Stimulated activated CD4-positive, alpha-beta T cell treated with anti-CD3 and anti-CD28 coated beads, Interleukin-12 subunit alpha, Interleukin-12 subunit beta, amount 100 ng/mL, for 24 hours (primary cell): ENCODE measurements around the gene CLCNKB.
"Not testable (repeated sequence)": the region's sequence is repeated elsewhere in the genome, so short reads cannot be mapped to it uniquely, and the experiment has no call there.

Experiments
- DNase-seq, 2 experiments: peaks; one replicate each; pipeline ENCODE4 v3.0.0-alpha.2; 2020; ENCODE audit warnings: low read depth in 2 of 2

The CLCNKB gene

DNA sequence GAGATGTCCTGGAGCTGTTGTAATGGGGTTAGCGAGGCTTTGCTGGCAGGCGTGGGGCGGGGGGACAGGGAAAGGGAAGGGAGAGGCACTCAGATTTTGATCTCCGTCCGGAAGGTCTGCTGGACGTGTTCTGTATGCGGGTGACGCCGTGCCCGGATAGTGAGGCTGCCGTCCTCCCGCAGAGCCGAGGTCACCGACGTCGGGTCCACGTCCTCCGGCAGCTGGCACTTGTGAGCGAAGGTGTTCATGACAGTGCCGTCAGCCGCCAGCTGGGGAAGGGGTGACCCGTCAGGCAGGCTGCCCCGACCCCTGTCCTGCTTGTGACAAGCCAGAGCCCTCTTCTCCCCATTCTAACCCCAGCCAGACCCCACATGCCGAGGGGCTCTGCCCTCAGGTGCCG, 28.1 kb upstream of the CLCNKB start:
- DNase-seq = no peak

DNA sequence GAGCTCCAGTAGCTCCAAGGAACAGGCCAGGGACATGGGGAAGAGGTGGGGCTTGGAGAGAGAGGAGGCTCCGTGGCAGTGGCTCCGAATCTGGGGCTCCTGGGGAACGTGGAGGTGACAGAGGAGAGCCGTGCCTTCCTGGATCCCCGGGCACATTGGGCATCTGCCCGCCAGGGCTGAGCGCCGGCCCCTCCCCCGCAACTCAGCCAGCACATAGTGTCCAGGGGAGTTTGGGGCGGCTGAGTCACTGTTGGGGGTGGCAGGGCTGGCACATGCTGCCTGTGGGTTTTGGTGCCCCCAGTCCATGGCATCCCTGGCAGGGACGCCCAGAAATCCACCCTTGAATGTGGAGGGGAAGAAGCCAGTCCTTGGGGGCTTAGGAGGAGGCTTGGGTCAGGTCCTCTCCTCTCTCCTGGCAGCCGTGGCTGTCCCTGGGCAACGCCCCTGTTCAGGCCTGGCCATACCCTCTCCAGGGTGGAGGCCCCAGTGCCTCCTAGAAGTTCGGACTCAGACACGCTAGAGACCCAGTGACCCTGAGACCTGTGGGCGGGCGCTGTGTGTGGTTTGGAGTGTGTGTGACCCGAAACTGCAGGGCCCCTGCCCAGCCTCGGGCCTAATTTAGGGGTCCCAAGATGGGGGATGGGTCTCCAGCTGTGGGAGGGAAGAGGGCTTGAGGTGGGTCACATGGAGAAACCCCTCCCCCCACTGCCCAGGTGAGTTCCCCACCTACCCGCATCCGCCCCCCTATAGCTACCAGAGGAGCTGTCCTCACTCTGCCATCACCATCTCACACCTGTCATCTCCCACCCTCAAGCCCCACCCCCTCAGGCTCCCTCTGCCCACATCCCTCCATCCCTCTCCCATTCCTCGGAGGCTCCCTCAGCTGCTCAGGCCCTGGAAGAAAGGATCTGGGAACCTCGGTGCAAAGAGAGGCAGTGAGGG, 27.4 kb upstream of the CLCNKB start:
- DNase-seq = no peak

DNA sequence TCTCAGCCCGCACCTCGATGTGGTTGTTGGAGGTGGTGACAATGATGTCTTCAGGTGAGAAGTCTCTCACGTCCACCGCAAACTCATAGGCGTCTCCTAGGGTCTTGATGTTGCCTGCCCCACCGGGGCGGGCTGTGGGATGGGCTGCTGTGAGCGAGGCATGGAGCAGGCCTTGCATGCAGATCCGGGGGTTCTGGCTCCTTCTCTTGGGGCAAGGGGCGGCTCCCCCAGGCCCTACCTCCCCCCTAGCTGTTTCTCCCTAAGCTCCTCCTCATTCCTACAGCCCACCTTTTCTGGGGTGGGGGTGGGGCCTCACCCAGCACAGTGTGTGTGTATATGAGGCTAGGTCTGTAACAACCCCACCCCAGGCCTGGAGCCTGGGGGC, 26.5 kb upstream of the CLCNKB start:
- no peak for DNase-seq

DNA sequence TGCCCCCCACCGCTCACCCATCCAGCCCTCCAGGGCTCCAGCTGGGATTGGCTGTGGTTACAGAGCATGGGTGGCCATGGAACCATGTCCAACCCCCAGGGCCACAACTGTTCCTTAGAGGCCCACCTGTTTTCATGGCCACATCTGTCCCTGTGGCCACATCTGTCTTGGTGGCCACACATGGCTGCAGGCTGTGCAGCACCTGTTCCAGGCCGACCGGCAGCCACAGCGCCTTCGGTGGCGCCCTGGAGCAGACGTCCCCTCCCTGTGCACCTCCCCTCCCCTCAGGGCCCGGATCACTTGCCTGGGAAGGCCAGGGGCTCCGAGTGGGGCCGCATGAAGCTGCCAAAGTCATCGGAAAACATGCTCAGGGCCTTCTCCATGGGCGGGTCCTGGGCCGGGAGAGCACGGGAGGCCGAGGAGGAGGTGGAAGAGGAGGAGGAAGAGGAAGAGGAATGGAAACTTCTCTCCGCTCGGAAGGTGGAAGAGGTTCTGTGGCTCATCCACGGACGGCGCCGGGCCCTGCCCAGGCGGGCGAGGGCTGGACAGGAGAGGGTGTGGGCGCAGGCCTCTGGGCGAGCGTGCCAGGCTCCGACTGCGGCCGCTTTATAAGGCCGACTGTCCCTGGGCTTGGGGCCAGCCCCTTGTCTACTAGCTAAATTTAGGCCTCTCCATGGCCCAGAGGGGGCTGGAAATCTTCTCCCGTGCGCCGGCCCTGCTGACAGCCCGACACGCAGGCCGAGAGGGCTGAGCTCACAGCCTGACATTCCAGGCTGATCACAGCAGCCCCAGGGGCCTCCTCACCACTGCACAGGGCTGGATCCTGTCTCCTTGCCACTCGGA, 25.9 kb upstream of the CLCNKB start, which contains the start of gene HSPB7:
HSPB7 (minus strand) TSS at position 583 of the 843 bp plus-strand sequence; CDS start at position 503, 80 bp downstream.
- DNase-seq = no peak

DNA sequence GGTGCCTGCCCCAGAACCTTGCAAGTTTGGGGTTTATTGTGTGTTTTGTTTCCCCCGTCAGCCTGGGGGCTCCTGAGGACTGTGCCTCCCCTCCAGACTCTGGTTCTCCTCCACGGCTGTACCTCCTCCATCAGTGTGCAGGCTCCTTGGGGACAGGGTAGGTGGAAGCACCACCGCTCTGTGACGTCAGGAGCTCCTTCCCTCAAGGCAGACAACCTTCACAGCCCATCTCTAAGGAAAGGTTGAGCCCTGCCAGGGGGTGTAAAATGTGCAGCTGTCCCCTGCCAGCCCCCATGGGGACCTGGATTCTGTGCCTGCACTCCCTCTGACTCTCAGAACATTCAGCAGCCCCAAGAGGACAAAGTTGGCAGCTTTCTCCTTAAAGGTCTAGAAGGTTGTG, 25.3 kb upstream of the CLCNKB start:
- no peak for DNase-seq

DNA sequence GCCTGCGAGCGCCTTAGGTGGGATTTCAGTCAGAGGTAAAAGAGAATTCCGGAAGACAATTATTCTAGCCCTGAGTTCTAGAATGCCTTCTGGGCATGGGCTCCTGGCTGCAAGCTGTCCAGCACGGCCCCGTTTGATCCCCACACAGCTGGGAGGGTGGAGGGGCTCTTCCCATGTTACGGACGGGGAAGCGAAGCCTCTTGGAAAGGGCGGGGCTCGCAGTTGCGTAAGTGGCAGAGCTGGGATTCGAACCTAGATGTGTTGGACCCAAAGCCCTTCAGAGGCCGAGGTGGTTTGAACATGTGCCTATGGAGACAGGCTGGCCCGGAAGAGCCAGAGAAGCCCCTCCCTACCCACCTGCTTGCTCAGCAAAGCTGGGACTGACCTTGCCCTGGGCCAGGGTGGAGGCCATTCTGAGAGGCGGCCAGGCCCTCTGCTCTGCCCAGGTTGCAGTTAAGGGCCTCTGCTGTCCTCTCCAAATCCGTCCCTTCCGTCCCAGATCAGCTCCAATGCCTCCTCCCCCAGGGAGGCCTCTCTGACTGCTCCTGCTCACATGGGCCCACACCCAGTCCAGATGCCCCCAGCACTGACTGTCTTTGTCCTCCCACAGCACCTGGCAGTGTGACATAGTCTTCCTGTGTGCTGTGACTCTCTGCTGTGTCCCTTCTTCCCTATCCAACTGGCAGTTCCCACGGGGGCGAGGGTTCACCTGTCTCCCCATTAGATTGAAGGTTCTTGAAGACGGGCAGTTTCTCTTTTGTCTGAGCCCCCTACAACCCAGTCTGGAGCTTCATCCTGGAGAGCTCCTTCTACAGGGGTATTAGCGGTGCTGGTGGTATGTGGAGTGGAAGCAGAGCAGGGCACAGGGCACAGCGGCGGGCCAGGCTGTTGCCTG, 24.6 kb upstream of the CLCNKB start:
- DNase-seq = no peak

DNA sequence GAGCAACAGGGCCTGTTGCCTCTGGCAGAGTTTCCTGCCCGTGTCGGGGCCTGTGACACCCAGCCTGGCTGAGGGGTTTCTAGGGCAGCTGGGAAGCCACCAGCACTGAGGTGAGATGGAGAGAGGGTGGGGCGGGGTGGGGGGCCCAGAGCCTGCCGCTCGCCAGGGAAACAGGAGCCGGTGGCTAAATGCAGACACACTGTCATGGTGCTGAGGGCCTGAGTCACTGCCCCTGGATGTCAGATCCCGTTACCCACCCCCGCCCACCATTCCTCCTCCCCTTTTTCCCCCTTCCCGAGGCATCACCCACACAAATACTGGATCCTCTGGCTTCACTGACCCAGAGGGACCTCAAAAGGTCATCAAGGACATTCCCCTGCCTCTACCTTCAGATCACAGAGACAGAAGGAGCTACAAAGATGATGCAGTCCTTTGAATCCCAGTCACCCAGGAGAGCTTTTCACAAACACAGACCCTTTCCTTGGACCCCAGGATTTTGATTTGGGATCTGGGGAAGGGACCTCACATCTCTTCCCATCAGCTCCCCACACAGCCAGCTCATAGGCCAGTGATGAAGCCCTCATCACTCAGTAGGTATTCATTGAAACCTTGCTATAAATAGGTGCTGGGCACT, 23.8 kb upstream of the CLCNKB start:
- DNase-seq = no peak

DNA sequence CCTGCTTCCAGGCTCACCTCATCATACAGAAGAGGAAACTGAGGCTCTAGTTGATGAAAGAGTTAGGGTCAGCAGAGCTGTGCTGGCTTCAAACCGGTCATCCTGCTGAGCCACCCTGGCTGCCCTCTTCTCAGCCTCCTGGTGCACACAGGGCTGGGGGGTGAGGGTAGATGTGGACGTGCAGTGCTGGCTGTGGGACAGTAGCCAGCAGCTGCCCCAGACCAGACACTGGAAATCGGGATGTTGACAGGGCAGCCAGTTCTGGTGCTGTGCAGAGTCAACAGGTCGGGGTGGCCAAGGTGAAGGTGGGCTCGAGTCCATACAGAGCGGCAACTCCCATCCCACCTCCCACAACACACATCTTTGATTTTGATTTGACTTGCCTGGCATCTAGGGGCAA, 23.3 kb upstream of the CLCNKB start:
- no peak for DNase-seq

DNA sequence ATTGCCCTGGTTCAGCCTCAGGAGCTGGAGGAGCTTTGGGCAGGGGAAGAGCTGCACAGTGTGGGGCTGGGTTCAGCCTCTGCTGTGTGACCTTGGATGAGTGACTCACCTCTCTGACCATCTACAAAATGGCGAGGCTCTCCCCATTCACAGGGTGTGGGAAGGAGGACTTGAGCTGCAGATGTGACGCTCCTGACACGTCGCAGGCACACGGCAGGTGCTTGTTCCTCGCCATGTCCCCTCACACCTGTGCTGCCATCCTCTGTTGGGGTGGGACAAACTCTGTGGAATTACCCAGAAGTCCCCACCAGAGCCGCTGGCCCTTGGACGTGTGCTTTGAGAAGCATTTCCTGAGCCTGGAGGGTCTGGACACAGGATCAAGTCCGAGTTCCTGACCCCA, 22.7 kb upstream of the CLCNKB start:
- DNase-seq = not testable (repeated sequence)

DNA sequence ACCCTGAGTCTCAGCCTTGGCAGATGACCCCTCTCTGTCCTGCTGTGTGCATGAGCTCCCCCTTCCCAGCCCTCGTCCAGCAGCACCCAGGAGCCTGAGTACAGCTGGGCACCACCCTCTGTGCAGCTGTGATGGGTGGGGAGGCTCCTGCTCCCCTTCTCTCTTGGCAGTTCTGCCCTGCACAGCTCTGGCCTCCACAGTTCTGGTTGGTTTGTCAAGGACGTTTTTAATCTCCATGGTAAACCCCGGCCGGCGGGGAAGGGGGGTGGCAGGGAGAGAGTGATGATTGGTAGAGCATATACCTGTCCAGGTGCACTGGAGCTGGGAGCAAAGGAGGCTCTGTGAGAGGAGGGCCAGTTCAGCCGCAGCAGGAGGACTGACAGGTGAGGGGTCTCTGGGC, 21.9 kb upstream of the CLCNKB start, which contains the start of gene CLCNKA:
CLCNKA (plus strand) TSS at position 356 of the 400 bp plus-strand sequence. CDS start 584 bp downstream, outside the sequence.
- no peak for DNase-seq

DNA sequence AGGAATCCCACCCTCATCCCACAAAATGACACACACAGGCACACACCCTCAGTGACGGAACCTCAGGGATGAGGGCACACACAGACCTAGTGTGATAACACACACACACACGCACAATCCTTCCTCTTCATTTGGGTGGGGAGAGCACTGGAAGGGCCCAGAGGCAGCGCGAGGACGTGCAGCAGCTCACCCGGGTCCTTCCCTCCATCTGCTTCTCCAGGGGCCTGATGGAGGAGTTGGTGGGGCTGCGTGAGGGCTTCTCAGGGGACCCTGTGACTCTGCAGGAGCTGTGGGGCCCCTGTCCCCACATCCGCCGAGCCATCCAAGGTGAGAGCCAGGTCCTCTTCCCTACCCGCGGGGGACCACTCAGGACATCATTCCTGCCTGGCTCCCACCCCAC, 21.2 kb upstream of the CLCNKB start:
- DNase-seq = no peak

DNA sequence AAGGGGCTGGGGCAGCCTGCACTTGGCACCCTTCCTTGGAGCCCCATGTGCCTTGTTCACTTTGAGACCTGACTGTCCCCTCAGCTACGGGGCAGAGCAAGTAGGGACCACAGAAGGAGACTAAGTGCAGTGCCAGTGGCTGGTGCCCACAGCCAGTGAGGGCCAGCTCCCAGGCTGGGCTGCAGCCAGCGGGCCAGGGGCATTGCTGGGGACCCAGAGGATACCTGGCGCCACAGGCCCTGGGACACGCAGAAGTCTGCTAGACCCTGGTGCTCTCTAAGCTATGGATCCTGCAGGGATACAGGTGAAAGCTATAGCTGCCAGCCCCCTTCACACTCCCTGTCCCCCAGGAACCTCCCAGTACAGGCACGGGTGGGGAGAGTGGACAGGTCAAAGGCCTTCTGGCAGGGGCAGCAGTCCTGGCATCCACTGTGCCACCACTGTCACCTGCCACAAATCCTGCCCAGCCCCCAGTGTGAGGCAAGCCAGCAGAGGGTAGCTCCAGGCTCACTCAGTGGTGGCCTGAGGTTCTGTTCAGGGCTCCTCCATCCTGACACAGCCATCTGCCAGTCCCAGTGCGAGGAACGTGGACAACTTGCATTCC, 20.4 kb upstream of the CLCNKB start:
- no peak for DNase-seq

DNA sequence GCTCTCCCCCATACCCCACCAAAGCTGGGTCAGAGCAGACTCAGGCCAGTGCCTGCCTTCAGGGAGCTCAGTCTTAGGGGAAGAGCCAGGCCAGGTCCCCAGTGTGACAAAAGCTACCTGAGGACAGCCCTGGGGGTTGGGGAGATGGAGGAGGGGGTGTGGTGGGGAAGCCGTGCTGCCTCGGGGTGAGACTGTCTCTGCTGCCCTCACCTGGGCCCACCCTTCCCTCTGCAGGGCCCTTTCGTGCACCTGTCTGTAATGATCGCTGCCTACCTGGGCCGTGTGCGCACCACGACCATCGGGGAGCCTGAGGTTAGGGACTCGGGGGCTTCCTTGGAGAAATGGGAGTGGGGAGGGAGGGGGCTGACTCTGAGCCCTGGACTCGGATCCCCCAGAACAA, 17.3 kb upstream of the CLCNKB start:
- not testable (repeated sequence) for DNase-seq

DNA sequence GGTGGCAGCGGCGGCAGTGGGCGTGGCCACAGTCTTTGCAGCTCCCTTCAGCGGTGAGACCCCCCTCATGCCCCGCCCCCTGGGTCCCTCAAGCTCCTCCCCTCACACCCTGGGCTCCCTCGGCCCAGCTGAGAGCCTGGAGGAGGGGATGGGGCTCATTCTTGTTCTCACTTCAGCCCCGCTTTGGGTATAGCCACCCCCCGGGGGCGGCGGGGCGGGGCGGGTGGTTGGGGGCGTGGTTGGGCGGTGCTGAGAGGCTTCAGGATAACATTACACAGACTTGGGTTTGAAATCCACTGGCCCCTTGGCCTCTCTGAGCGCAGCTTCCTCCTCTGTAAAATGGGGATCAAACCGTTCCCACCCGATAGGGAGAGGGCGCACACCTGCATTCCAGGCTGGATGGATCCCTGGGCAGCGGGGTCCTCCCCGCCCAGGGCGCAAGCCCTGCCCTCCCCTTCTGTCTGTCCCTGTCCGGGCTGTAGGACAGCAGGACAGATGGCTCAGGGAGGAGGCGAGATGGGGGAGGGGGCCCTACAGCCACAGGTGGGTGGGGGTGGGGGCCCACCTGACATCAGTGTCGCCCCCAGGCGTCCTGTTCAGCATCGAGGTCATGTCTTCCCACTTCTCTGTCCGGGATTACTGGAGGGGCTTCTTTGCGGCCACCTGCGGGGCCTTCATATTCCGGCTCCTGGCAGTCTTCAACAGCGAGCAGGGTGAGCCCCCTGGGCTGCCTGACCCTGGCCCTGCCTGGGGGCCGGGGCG, 16.7 kb upstream of the CLCNKB start:
- DNase-seq = peak in 1 of 2 experiments; percentile 17

DNA sequence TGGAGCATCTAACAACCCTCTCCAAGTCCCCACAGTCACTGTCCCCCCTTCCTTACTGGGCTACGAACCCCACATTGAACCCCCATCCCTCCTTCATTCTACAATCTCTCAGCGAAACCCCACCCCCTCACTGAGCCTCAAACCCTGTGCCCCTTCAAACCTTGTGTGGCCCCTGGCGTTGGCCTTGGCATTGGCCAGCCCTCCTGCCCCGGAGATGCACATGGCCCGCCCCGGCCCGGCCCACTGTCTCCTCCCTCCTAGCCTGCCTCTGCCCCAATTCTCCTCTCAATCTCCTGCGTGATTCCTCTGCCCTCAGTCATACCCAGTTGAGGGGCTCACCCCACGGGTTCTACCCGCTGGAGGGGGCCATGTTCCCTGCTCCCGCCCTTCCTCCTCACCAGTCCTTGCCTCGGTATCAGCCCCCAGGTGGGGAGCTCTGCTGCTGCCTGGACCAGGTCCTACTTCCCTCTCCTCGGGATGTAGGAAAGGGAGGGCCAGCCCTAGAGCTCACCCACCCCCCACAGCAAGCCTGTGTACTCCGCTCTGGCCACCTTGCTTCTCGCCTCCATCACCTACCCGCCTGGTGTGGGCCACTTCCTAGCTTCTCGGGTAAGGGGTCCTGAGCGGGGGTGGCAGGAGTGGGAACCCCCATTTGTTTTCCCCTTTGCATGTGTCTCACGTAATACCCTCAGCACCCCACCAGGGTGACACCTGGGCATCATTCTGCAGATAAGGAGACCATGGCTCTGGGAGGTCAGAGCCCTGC, 15.2 kb upstream of the CLCNKB start:
- no peak for DNase-seq

DNA sequence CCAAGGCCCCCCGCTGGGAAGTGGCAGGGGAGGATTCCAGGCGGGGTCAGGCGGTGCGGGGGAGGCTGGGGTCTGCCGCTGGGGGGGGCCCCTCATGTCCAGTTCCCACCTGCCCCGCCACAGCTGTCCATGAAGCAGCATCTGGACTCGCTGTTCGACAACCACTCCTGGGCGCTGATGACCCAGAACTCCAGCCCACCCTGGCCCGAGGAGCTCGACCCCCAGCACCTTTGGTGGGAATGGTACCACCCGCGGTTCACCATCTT, 14.6 kb upstream of the CLCNKB start:
- DNase-seq = not testable (repeated sequence)

DNA sequence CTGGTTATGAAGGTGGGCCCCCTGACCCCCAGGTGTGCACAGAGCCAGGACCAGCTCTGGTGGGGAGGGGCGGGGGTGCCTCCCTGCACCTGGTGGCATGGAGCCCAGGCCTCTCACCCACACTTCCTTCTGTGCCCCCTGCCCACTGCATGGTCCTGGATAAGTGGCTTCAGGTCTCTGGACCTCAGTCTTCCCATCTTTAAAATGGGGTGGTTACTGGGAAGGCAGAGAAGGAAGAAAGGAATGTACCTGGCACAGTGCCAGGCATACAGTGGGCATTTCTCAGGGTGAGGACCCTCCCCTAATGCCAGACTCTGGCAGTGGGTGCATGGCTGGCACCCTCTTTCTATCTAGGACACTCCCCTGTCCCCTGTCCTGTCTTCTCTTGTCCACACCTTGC, 14.3 kb upstream of the CLCNKB start:
- no peak for DNase-seq

DNA sequence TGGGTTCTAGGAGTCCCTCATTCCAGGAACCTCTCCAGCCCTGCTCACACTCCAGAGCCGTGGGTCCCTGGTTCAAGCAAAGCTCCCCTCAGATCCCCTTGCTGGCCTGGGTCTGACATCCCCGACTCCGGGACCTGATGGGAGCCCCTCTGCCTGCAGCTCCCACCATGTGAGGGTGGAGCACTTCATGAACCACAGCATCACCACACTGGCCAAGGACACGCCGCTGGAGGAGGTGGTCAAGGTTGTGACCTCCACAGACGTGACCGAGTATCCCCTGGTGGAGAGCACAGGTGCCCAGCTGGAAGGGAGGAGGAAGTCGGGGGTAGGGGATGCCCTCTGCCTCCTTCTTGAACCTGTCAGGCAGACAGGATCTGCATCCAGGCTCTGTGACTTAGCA, 12.0 kb upstream of the CLCNKB start:
- DNase-seq = no peak

DNA sequence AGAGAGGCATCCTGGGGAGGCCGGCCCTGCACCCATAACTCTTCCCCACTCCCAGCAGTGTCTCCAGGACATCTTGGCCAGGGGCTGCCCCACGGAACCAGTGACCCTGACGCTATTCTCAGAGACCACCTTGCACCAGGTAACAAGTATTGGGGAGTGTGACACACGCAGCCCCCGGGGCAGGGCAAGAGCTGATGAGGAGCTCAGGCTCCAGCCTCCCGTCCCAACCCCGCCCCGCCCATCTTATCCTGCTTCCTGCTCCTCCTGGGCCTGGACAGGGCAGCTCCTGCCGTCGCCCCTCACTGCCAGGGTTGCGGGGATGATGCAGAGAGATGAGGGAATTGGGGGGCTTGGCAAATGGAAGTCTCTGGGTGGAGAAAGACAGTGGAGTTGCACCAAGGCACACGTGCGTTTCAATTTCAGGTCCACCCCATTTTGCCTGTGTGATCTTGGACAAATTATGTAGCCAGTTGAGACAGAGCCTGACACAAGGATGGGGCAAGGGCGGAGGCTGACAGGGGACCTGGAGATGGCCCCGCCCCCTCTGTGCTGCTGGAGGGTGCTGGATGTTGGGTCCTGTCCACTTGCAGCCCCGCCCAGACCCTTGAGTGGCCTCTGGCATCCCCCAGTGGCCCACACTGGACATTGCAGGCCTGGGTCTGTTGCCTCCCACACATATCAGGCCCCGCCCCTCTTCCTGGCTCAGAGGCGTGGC, 11.0 kb upstream of the CLCNKB start:
- peak in 1 of 2 experiments; percentile 61 for DNase-seq
